ENCODE results near the gene TUSC2. TPM values are rescaled to one million over a fixed set of nuclear protein-coding genes. Genes with fewer than 3 reads are reported as not detected.

TUSC2 gene
- total and polyA plus RNA-seq, 10 of the 15 experiments (the other 5 are each of a cell fraction or from before 2014, with no cell fraction given), result 4.0 to 73.8 (median 34.3) TPM

- Histone ChIP-seq H3K4me1 (ENCODE audit: control insufficient read depth, insufficient read depth, low read length) (peaks cover 1% of the 10 kb centered on the region; the same call in 1 of the 2 replicates), H3K4me2 (ENCODE audit: control insufficient read depth, insufficient read depth) (no peak overlapping the region), H3K27me3 (replicated peaks in 1 of 2; ENCODE audit: control insufficient read depth in 2 of 2, insufficient read depth in 2 of 2, low read length in 1 of 2) (no peaks in the 10 kb centered on the region; a peak in 3 of 4 replicates), H3K27ac (ENCODE audit: control insufficient read depth, insufficient read depth) (no peak overlapping the region), H4K20me1 (ENCODE audit: control insufficient read depth, insufficient read depth) (no peaks in the 10 kb centered on the region), H3K36me3 (ENCODE audit: control insufficient read depth in 2 of 2, insufficient read depth in 2 of 2, low read length in 1 of 2) (no peaks in the 10 kb centered on the region), H3K79me2 (ENCODE audit: control insufficient read depth, insufficient read depth, low read length) (no peaks in the 10 kb centered on the region), H3K4me3 (no peak overlapping the region), H3K9me3 (replicated peaks; ENCODE audit: control insufficient read depth, insufficient read depth, low read length) (no peaks in the 10 kb centered on the region), H2AFZ (ENCODE audit: control insufficient read depth, low read depth, low read length) (no peak overlapping the region), H3K9ac (ENCODE audit: control insufficient read depth, insufficient read depth, low read length) (no peak overlapping the region)
- 0 out of 3 replicates have a peak, but pooled peaks have one; percentile 13 for ATAC-seq
- TF ChIP-seq, protein P1, sequence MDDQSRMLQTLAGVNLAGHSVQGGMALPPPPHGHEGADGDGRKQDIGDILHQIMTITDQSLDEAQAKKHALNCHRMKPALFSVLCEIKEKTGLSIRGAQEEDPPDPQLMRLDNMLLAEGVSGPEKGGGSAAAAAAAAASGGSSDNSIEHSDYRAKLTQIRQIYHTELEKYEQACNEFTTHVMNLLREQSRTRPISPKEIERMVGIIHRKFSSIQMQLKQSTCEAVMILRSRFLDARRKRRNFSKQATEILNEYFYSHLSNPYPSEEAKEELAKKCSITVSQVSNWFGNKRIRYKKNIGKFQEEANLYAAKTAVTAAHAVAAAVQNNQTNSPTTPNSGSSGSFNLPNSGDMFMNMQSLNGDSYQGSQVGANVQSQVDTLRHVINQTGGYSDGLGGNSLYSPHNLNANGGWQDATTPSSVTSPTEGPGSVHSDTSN (IDR thresholded peaks at IDR 0.05; ENCODE audit: insufficient replicate concordance, low read depth, low read length), result no peak
- no peak for TF ChIP-seq EP300 (IDR thresholded peaks at IDR 0.05; ENCODE audit: borderline replicate concordance in 1 of 2, control insufficient read depth in 1 of 2, low read depth in 2 of 2, low read length in 2 of 2)
- 0 out of 2 replicates have a peak, but pooled peaks have one; percentile 8 for TF ChIP-seq RAD21 (IDR thresholded peaks at IDR 0.05; ENCODE audit: insufficient read depth, low read depth, low read length)
- 0 out of 6 replicates have a peak, but pooled peaks of 1 of the 3 experiments have one; percentile 7 for TF ChIP-seq CTCF (IDR thresholded peaks at IDR 0.05 in 2 of 3, conservative IDR thresholded peaks at IDR 0.05 in 1 of 3; ENCODE audit: control insufficient read depth in 2 of 3, extremely low read depth in 1 of 3, insufficient read depth in 1 of 3, low read depth in 3 of 3, low read length in 3 of 3)
- no peak for TF ChIP-seq ZNF622 (IDR thresholded peaks at IDR 0.05)
- no peak for TF ChIP-seq BRCA1 (IDR thresholded peaks at IDR 0.05; ENCODE audit: low read depth, low read length)
- ChIA-PET POLR2A (no interaction called here), CTCF (interaction anchor here (0.7 kb wide), 1 partner anchor 172 kb away, joined by 3 read pairs; no protein-coding TSS in a partner anchor), RAD21 (ENCODE audit: unreplicated experiment) (interaction anchor here (1.3 kb wide), 1 partner anchor 172 kb away, joined by 6 read pairs; no protein-coding TSS in a partner anchor), SMC1A (ENCODE audit: uncharacterized antibody, unreplicated experiment) (no interaction called here)
- FAIRE-seq, result no peak
- DNase-seq (ENCODE audit: low read depth, low spot score), result no peak
- BruUV-seq (replicated peaks), result no TSS peak
- in situ Hi-C loops (cut with MboI), result no loop called here
- intact Hi-C loops (cut with micrococcal nuclease; ENCODE audit: unreplicated experiment), result no loop called here
- WGBS (ENCODE audit: insufficient coverage, insufficient replicate concordance, low lambda C conversion rate, missing lambda C conversion rate), result 20% methylated on average over 14 of the region's 14 CpGs
Measured at GRCh38 chr3:50370594-50370993, 42.6 kb upstream of the TUSC2 start.
